ENCODE results near the gene MAP1S. TPM values are rescaled to one million over a fixed set of nuclear protein-coding genes. Genes with fewer than 3 reads are reported as not detected.
A peak's percentile ranks its signal among the peaks of the same experiment; 100 is the strongest.

Gene MAP1S
- total RNA-seq, 4 donors from 2014 or later = 23.9 to 71.8 (median 48.7) TPM

DNA sequence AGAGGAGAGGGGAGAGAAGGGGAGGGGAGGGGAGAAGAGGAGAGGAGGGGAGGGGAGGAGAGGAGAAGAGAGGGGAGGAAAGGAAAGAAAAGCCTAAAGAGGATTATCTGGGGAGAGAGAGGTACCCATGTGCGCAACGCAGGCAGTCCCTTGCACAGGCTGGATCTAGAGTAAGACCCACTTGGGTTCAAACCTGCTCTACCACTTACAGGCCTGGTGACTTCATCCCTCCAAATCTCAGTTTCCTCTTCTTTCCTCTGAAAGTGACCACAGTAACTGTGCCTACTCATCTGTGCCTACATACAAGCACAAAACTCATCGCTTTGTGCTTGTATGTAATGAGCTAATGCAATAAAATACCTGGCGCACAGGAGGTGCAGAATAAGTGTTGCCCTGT, 732 bp upstream of the MAP1S start:
- peaks cover 8 to 41% (median 15%) of the 10 kb centered on the region in 4 donors for H3K4me1 ChIP-seq
- no peak for DNase-seq
- no peaks in the 10 kb centered on the region for H3K9me3 ChIP-seq
- no peak overlapping the region for H3K4me3 ChIP-seq
- no peak overlapping the region for H3K27ac ChIP-seq
- H3K27me3 ChIP-seq = no peaks in the 10 kb centered on the region
- H3K36me3 ChIP-seq = peaks cover 0 to 5% (median 0%) of the 10 kb centered on the region in 3 donors
- no peak for TF ChIP-seq POLR2A (IDR thresholded peaks at IDR 0.05)
- TF ChIP-seq, protein P1, sequence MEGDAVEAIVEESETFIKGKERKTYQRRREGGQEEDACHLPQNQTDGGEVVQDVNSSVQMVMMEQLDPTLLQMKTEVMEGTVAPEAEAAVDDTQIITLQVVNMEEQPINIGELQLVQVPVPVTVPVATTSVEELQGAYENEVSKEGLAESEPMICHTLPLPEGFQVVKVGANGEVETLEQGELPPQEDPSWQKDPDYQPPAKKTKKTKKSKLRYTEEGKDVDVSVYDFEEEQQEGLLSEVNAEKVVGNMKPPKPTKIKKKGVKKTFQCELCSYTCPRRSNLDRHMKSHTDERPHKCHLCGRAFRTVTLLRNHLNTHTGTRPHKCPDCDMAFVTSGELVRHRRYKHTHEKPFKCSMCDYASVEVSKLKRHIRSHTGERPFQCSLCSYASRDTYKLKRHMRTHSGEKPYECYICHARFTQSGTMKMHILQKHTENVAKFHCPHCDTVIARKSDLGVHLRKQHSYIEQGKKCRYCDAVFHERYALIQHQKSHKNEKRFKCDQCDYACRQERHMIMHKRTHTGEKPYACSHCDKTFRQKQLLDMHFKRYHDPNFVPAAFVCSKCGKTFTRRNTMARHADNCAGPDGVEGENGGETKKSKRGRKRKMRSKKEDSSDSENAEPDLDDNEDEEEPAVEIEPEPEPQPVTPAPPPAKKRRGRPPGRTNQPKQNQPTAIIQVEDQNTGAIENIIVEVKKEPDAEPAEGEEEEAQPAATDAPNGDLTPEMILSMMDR (IDR thresholded peaks at IDR 0.05) = no peak

DNA sequence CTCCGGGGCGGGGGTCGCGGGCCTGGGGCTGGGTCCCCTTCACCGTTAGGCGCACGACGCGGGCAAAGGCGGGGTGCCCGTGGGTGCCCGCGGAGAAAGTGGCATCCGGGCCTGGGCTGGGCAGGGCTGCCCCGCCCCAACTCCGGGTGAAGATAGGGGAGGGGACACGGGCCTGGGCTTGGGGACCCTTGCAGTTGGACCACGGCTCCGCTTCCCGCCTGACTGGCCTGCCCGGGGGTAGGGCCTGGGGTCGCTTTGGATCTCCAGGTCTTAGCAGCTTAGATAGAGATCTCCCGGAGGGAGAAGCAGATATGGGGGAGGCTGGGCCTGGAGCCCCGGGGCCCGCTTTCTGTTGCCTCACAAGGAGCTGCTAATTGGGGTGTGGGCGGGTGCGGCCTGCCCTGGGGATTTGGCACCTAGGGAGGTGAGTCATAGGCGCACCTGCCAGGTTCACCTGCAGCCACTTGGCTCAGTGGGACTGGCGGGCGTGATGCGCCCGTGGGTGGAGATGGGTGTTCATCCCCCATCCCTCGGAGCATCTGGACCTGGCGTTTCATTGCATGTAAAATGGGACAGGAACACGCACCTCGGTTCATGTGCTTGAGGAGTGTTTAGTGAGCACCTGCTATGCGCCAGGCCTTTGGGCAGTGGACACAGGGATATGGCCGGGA, 585 bp downstream of the MAP1S start:
- TF ChIP-seq POLR2A (IDR thresholded peaks at IDR 0.05) = no peak
- TF ChIP-seq, protein P1 (IDR thresholded peaks at IDR 0.05) = no peak
- peak in 2 of 3 donors; percentile 69 to 75 for DNase-seq
- Histone ChIP-seq H3K27me3 (no peaks in the 10 kb centered on the region), H3K4me3 (peak overlapping the region; percentile 86 to 97 (median 92)), H3K9me3 (no peaks in the 10 kb centered on the region), H3K27ac (peak overlapping the region; percentile 62 to 87 (median 76)), H3K36me3 (peaks cover 0 to 19% (median 0%) of the 10 kb centered on the region in 3 donors), H3K4me1 (peaks cover 8 to 41% (median 15%) of the 10 kb centered on the region in 4 donors)

DNA sequence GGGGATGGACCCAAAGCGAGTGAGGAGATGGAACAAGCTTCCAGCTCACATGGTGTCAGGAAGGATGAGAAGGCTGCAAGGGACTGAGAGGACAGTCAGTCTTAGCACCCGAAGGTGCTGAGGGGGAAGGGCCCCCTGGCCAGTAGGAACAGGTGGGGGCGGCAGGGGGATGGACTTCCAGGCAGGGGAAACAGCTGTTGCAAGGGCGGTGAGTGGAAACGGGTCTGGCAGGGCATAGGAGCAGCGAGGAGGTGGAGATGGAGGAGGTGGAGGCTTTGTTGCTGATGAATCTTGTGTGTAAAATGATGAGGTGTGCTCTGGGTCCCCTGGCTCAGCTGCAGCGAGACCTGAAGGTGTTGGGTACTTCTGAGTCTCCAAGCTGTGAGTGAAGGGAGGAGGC, 1.2 kb downstream of the MAP1S start:
- Histone ChIP-seq H3K27ac (peak overlapping the region in 2 of 4 donors; percentile 76 to 87), H3K36me3 (peaks cover 0 to 24% (median 0%) of the 10 kb centered on the region in 3 donors), H3K4me3 (peak overlapping the region; percentile 86 to 97 (median 92)), H3K4me1 (peaks cover 8 to 41% (median 15%) of the 10 kb centered on the region in 4 donors), H3K9me3 (no peaks in the 10 kb centered on the region), H3K27me3 (no peaks in the 10 kb centered on the region)
- DNase-seq = no peak
- TF ChIP-seq POLR2A (IDR thresholded peaks at IDR 0.05) = no peak
- TF ChIP-seq, protein P1 (IDR thresholded peaks at IDR 0.05) = no peak

DNA sequence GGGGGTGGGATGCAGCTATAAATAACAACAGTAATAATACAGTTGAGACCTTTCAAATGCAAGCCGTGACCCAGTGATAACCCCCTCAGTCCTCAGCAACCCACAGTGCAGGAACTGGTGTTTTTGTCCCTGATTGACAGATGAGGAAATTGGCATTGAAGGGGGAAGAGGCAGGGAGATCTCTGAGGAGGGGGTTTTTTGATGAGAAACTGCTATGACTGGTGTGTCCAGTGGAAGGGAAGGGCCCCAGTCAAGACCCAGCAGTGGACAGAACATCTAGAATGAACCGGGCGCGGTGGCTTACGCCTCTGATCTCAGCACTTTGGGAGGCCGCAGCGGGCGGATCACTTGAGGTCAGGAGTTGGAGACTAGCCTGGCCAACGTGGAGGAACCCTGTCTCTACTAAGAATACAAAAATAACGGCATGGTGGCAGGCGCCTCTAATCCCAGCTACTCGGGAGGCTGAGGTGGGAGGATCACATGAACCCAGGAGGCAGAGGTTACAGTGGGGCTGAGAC, 1.9 kb downstream of the MAP1S start:
- Histone ChIP-seq H3K4me1 (peaks cover 8 to 41% (median 15%) of the 10 kb centered on the region in 4 donors), H3K4me3 (peak overlapping the region in 2 of 4 donors; percentile 86 to 97), H3K27ac (no peak overlapping the region)

DNA sequence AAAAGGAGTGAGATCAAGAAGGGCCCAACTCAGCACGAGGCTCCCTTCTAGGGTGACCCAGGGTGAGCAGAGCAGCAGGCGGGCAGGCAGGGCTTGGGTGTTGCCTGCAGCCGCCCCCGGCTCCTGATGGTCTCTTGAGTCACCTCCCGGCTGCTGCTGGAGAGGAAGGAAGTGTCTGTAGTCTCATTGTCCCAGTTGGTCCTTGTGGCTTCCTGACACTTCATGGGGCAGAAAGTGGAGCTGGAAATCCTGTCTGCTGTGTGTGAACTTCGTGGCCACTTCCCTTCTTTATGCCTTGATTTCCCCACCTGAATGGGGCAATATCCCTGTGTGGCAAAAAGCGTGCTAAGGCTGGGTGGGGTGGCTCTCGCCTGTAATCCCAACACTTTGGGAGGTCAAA, 2.5 kb downstream of the MAP1S start:
- peaks cover 8 to 41% (median 15%) of the 10 kb centered on the region in 4 donors for H3K4me1 ChIP-seq
- no peaks in the 10 kb centered on the region for H3K27me3 ChIP-seq
- TF ChIP-seq, protein P1 (IDR thresholded peaks at IDR 0.05) = no peak
- no peak for TF ChIP-seq POLR2A (IDR thresholded peaks at IDR 0.05)
- no peak for DNase-seq
- H3K36me3 ChIP-seq = peaks cover 0 to 38% (median 0%) of the 10 kb centered on the region in 3 donors
- no peak overlapping the region for H3K4me3 ChIP-seq
- no peaks in the 10 kb centered on the region for H3K9me3 ChIP-seq
- H3K27ac ChIP-seq = no peak overlapping the region

More for the DNA sequence above, 1.9 kb downstream of the MAP1S start:
- peaks cover 0 to 32% (median 0%) of the 10 kb centered on the region in 3 donors for H3K36me3 ChIP-seq
- no peaks in the 10 kb centered on the region for H3K27me3 ChIP-seq
- TF ChIP-seq, protein P1 (IDR thresholded peaks at IDR 0.05) = no peak
- no peak for TF ChIP-seq POLR2A (IDR thresholded peaks at IDR 0.05)
- no peak for DNase-seq
- H3K9me3 ChIP-seq = no peaks in the 10 kb centered on the region

Measured in Peyer's patch (tissue), 4 donors.